K562 (cell line): ENCODE measurements around the gene LGR6.

Experiments used
- CREM ChIP-seq: IDR thresholded peaks from 2 replicates; pipeline ENCODE4 v1.6.1; 2014; ENCODE audit warnings: antibody characterized with exemption, low read depth
- CTCF ChIP-seq, 3 experiments: IDR thresholded peaks in 2 of 3; conservative IDR thresholded peaks in 1 of 3; 2 replicates each; pipeline ENCODE4 v1.5.1; 2011 to 2012; ENCODE audit warnings: low read length in 3 of 3, mild to moderate bottlenecking in 3 of 3, control low read depth in 2 of 3, improper control_type of control experiment in 1 of 3, inconsistent platforms in 1 of 3, low read depth in 1 of 3, mixed read lengths in 1 of 3, moderate library complexity in 1 of 3; ENCODE audit not compliant: insufficient read depth in 2 of 3
- HSF4 ChIP-seq: fragments of 250-450 bp; sonication (Bioruptor Pico); IDR thresholded peaks from 2 replicates; pipeline ENCODE4 v2.1.2; 2022; ENCODE audit warnings: mild to moderate bottlenecking, moderate library complexity, borderline replicate concordance
- JUN ChIP-seq, 2 experiments: sonication (generic) in 1 of 2; formaldehyde crosslinking in 1 of 2; IDR thresholded peaks; 2 replicates each; pipeline versions ENCODE4 v1.6.1 to v1.8.0; 2012 to 2022; ENCODE audit warnings: borderline replicate concordance in 2 of 2, mild to moderate bottlenecking in 2 of 2, improper control_type of control experiment in 1 of 2, low read depth in 1 of 2, low read length in 1 of 2, missing genetic modification reagents in 1 of 2
- MTA3 ChIP-seq: fragments of 450-650 bp; formaldehyde crosslinking; IDR thresholded peaks from 2 replicates; pipeline ENCODE4 v1.6.1; 2017; ENCODE audit warnings: mild to moderate bottlenecking, borderline replicate concordance
- TCF7 ChIP-seq: sonication (generic); IDR thresholded peaks from 2 replicates; pipeline ENCODE4 v1.6.1; 2016; ENCODE audit warnings: antibody characterized with exemption, borderline replicate concordance
- ZFP36 ChIP-seq: fragments of 150-350 bp; IDR thresholded peaks from 2 replicates; pipeline ENCODE4 v1.6.1; 2018; ENCODE audit warnings: low read length, low read depth; ENCODE audit not compliant: partially characterized antibody
- ZNF224 ChIP-seq: sonication (generic); formaldehyde crosslinking; IDR thresholded peaks from 2 replicates; pipeline ENCODE4 v1.8.0; 2022; ENCODE audit warnings: mild to moderate bottlenecking, missing genetic modification reagents
- ZNF586 ChIP-seq: fragments of 450-650 bp; formaldehyde crosslinking; conservative IDR thresholded peaks from 2 replicates; pipeline ENCODE4 v1.4.0; 2020; ENCODE audit warnings: mild to moderate bottlenecking, moderate library complexity
- TF ChIP-seq, protein P1 (sequence below): sonication (generic); formaldehyde crosslinking; IDR thresholded peaks from 2 replicates; pipeline ENCODE4 v1.9.0; 2022; ENCODE audit warnings: mild to moderate bottlenecking, missing genetic modification reagents
- TF ChIP-seq, protein P2 (sequence below): fragments of 250-450 bp; sonication (Bioruptor Pico); IDR thresholded peaks from 2 replicates; pipeline ENCODE4 v1.5.0; 2020; ENCODE audit warnings: mild to moderate bottlenecking, borderline replicate concordance
- TF ChIP-seq, protein P3 (sequence below): sonication (generic); formaldehyde crosslinking; IDR thresholded peaks from 2 replicates; pipeline ENCODE4 v1.8.1; 2022; ENCODE audit warnings: missing genetic modification reagents
- TF ChIP-seq, protein P4 (sequence below): sonication (generic); formaldehyde crosslinking; IDR thresholded peaks from 2 replicates; pipeline ENCODE4 v1.9.0; 2022; ENCODE audit warnings: mild to moderate bottlenecking, missing genetic modification reagents
- TF ChIP-seq, protein P5 (sequence below): conservative IDR thresholded peaks from 2 replicates; pipeline ENCODE4 v1.6.1; 2011; ENCODE audit warnings: low read depth, mild to moderate bottlenecking, low read length; ENCODE audit not compliant: control insufficient read depth

DNA sequence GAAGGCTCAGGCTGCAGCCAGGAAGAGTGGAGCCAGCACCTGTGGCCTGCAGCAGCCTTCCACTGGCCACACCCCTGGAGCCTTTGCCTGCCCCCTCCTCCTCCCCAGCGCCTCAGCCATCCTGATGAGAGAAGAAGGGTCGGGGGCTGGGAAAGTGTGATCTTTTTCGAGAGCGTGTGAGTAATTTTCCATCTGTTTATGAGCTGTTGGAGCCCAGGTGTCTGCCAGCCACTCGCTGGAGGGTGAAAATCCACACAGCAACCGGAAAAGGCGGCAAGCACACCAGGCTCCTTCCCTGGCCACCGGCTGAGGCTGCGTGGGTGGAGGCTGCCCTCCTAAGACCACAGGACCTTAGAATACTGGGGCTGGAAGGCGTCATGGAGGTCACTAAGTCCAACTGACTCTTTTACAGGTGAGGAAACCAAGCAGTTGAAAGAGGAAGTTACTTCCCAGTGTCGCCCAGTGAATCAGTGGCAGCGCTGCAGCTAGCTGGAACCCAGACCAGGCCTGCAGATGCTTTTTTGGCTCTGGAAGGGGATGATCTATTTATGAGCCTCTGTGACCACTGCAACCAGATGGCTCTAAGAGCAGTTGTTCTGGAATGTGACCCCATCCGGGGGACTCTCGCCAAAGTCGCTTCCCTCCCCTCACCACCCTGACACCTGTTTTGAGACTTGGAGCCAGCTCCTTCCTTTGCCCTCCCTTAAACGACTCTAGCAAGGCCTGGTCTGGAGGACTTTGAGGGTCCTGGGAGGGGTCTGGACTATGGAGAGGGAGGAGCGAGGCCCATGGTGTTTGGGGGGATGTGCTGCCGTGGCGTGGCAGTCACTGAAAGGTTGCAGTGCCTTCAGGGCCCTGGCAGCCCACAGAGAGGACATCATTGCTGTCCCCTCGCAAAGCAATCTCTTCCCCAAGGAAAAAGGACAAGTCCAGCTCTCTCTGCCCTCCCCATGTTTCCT, 54.5 kb downstream of the LGR6 start:
- no peak for TF ChIP-seq CTCF (IDR thresholded peaks at IDR 0.05 in 2 of 3, conservative IDR thresholded peaks at IDR 0.05 in 1 of 3; ENCODE audit: insufficient read depth in 2 of 3, low read depth in 1 of 3, low read length in 3 of 3)
- no peak for TF ChIP-seq JUN (IDR thresholded peaks at IDR 0.05; ENCODE audit: borderline replicate concordance, low read depth, low read length)
- no peak for TF ChIP-seq JUN (CRISPR knock-in tag; IDR thresholded peaks at IDR 0.05; ENCODE audit: borderline replicate concordance)
- TF ChIP-seq, protein P1, sequence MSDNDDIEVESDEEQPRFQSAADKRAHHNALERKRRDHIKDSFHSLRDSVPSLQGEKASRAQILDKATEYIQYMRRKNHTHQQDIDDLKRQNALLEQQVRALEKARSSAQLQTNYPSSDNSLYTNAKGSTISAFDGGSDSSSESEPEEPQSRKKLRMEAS (CRISPR knock-in tag): no peak
- TF ChIP-seq, protein P2, sequence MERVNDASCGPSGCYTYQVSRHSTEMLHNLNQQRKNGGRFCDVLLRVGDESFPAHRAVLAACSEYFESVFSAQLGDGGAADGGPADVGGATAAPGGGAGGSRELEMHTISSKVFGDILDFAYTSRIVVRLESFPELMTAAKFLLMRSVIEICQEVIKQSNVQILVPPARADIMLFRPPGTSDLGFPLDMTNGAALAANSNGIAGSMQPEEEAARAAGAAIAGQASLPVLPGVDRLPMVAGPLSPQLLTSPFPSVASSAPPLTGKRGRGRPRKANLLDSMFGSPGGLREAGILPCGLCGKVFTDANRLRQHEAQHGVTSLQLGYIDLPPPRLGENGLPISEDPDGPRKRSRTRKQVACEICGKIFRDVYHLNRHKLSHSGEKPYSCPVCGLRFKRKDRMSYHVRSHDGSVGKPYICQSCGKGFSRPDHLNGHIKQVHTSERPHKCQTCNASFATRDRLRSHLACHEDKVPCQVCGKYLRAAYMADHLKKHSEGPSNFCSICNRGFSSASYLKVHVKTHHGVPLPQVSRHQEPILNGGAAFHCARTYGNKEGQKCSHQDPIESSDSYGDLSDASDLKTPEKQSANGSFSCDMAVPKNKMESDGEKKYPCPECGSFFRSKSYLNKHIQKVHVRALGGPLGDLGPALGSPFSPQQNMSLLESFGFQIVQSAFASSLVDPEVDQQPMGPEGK (CRISPR knock-in tag): no peak
- no peak for TF ChIP-seq ZNF224 (CRISPR knock-in tag)
- no peak for TF ChIP-seq CREM
- TF ChIP-seq, protein P3, sequence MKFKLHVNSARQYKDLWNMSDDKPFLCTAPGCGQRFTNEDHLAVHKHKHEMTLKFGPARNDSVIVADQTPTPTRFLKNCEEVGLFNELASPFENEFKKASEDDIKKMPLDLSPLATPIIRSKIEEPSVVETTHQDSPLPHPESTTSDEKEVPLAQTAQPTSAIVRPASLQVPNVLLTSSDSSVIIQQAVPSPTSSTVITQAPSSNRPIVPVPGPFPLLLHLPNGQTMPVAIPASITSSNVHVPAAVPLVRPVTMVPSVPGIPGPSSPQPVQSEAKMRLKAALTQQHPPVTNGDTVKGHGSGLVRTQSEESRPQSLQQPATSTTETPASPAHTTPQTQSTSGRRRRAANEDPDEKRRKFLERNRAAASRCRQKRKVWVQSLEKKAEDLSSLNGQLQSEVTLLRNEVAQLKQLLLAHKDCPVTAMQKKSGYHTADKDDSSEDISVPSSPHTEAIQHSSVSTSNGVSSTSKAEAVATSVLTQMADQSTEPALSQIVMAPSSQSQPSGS (CRISPR knock-in tag): no peak
- TF ChIP-seq, protein P4, sequence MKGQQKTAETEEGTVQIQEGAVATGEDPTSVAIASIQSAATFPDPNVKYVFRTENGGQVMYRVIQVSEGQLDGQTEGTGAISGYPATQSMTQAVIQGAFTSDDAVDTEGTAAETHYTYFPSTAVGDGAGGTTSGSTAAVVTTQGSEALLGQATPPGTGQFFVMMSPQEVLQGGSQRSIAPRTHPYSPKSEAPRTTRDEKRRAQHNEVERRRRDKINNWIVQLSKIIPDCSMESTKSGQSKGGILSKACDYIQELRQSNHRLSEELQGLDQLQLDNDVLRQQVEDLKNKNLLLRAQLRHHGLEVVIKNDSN (CRISPR knock-in tag): no peak
- TF ChIP-seq ZFP36: no peak
- no peak for TF ChIP-seq ZNF586 (CRISPR knock-in tag)
- no peak for TF ChIP-seq TCF7
- TF ChIP-seq HSF4 (CRISPR knock-in tag): no peak
- TF ChIP-seq MTA3: no peak
- TF ChIP-seq, protein P5, sequence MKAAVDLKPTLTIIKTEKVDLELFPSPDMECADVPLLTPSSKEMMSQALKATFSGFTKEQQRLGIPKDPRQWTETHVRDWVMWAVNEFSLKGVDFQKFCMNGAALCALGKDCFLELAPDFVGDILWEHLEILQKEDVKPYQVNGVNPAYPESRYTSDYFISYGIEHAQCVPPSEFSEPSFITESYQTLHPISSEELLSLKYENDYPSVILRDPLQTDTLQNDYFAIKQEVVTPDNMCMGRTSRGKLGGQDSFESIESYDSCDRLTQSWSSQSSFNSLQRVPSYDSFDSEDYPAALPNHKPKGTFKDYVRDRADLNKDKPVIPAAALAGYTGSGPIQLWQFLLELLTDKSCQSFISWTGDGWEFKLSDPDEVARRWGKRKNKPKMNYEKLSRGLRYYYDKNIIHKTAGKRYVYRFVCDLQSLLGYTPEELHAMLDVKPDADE: no peak
